Measurements from ENCODE around the gene KIR3DL2. TPM values are rescaled to one million over a fixed set of nuclear protein-coding genes. Genes with fewer than 3 reads are reported as not detected.
"Not testable (repeated sequence)": the region's sequence is repeated elsewhere in the genome, so short reads cannot be mapped to it uniquely, and the experiment has no call there.

KIR3DL2 gene
- total and polyA plus RNA-seq, 4 donors, result 0.09 to 0.24 TPM; not detected in 2

DNA sequence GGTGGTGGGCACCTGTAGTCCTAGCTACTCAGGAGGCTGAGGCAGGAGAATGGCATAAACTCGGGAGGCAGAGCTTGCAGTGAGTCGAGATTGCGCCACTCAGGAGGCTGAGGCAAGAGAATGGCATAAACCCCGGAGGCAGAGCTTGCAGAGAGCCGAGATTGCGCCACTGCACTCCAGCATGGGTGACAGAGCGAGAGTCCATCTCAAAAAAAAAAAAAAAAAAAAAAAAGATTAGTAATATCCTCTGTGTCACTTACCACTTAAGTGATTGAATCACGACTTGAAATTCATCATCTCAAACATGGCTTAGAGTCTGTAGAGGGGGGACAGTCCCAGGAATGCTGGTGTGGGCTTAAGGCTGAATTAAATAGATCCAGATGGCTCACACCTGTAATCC lies 50.9 kb downstream of the KIR3DL2 start:
- not testable (repeated sequence) for H3K27ac ChIP-seq (ENCODE audit: low read depth in 1 of 2, low read length in 1 of 2); H3K36me3 ChIP-seq (ENCODE audit: control insufficient read depth in 4 of 4, insufficient read depth in 4 of 4, low read length in 4 of 4); H3K9me3 ChIP-seq (ENCODE audit: control insufficient read depth in 4 of 4, insufficient read depth in 3 of 4, low read length in 3 of 4); H3K9ac ChIP-seq (ENCODE audit: insufficient read depth in 1 of 2, low read length in 2 of 2); H3K4me3 ChIP-seq; H3K4me1 ChIP-seq (ENCODE audit: control insufficient read depth in 5 of 5, insufficient read depth in 5 of 5, low read length in 5 of 5); H3K27me3 ChIP-seq (ENCODE audit: control insufficient read depth in 3 of 3, insufficient read depth in 3 of 3, low read length in 2 of 3); DNase-seq; ATAC-seq (ENCODE audit: insufficient read depth, low FRiP score)
- 37 to 52% methylated on average over 8 of the region's 8 CpGs for WGBS, 2 donors

DNA sequence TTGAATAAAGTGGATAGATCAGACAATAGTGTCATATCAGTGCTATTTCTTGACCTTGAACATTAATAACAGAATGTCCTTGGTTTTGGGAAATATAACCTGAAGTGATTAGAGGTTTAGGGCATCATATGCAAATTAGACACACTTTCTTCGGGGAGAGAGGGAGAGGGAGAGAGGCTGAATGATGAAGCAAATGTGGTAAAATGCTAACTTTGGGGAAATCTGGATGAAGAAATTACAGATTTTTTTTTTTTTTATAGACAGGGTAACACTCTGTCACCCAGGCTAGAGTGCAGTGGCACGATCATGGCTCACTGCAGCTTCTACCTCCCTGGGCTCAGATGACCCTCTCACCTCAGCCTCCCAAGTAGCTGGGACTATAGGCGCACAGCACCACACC lies 51.8 kb downstream of the KIR3DL2 start:
- TF ChIP-seq, protein P1, sequence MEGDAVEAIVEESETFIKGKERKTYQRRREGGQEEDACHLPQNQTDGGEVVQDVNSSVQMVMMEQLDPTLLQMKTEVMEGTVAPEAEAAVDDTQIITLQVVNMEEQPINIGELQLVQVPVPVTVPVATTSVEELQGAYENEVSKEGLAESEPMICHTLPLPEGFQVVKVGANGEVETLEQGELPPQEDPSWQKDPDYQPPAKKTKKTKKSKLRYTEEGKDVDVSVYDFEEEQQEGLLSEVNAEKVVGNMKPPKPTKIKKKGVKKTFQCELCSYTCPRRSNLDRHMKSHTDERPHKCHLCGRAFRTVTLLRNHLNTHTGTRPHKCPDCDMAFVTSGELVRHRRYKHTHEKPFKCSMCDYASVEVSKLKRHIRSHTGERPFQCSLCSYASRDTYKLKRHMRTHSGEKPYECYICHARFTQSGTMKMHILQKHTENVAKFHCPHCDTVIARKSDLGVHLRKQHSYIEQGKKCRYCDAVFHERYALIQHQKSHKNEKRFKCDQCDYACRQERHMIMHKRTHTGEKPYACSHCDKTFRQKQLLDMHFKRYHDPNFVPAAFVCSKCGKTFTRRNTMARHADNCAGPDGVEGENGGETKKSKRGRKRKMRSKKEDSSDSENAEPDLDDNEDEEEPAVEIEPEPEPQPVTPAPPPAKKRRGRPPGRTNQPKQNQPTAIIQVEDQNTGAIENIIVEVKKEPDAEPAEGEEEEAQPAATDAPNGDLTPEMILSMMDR (IDR thresholded peaks at IDR 0.05; ENCODE audit: control extremely low read depth, extremely low read depth), result no peak
- Histone ChIP-seq H3K4me3 (no peak overlapping the region), H3K9ac (ENCODE audit: insufficient read depth in 1 of 2, low read length in 2 of 2) (no peak overlapping the region), H3K4me1 (ENCODE audit: control insufficient read depth in 5 of 5, insufficient read depth in 5 of 5, low read length in 5 of 5) (no peaks in the 10 kb centered on the region), H3K36me3 (ENCODE audit: control insufficient read depth in 4 of 4, insufficient read depth in 4 of 4, low read length in 4 of 4) (no peaks in the 10 kb centered on the region), H3K27ac (ENCODE audit: low read depth in 1 of 2, low read length in 1 of 2) (no peak overlapping the region), H3K9me3 (ENCODE audit: control insufficient read depth in 4 of 4, insufficient read depth in 3 of 4, low read length in 3 of 4) (peaks cover 0 to 4% (median 0%) of the 10 kb centered on the region in 4 donors), H3K27me3 (ENCODE audit: control insufficient read depth in 3 of 3, insufficient read depth in 3 of 3, low read length in 2 of 3) (no peaks in the 10 kb centered on the region)
- DNase-seq, result no peak
- 77 to 83% methylated on average over 3 of the region's 3 CpGs for WGBS, 2 donors
- ATAC-seq (ENCODE audit: insufficient read depth, low FRiP score), result no peak

DNA sequence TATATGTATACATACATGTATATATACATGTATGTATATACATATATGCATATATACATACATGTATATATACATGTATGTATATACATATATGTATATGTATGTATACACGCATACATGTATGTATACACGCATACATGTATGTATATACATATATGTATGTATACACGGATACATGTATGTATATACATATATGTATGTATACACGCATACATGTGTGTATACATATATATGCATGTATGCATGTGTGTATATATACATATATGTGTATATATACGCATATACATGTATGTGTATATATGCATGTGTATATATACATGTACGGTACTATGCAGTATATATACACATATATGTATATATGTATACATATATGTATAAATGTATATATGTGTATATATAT lies 53.1 kb downstream of the KIR3DL2 start:
- no peak overlapping the region for H3K27ac ChIP-seq (ENCODE audit: low read depth in 1 of 2, low read length in 1 of 2)
- peaks cover 0 to 4% (median 0%) of the 10 kb centered on the region in 4 donors for H3K9me3 ChIP-seq (ENCODE audit: control insufficient read depth in 4 of 4, insufficient read depth in 3 of 4, low read length in 3 of 4)
- ATAC-seq (ENCODE audit: insufficient read depth, low FRiP score), result no peak
- H3K36me3 ChIP-seq (ENCODE audit: control insufficient read depth in 4 of 4, insufficient read depth in 4 of 4, low read length in 4 of 4), result no peaks in the 10 kb centered on the region
- no peak overlapping the region for H3K4me3 ChIP-seq
- DNase-seq, result no peak
- no peak overlapping the region for H3K9ac ChIP-seq (ENCODE audit: insufficient read depth in 1 of 2, low read length in 2 of 2)
- H3K27me3 ChIP-seq (ENCODE audit: control insufficient read depth in 3 of 3, insufficient read depth in 3 of 3, low read length in 2 of 3), result no peaks in the 10 kb centered on the region
- 92 to 93% methylated on average over 6 of the region's 6 CpGs for WGBS, 2 donors
- TF ChIP-seq, protein P1 (IDR thresholded peaks at IDR 0.05; ENCODE audit: control extremely low read depth, extremely low read depth), result no peak
- no peaks in the 10 kb centered on the region for H3K4me1 ChIP-seq (ENCODE audit: control insufficient read depth in 5 of 5, insufficient read depth in 5 of 5, low read length in 5 of 5)

DNA sequence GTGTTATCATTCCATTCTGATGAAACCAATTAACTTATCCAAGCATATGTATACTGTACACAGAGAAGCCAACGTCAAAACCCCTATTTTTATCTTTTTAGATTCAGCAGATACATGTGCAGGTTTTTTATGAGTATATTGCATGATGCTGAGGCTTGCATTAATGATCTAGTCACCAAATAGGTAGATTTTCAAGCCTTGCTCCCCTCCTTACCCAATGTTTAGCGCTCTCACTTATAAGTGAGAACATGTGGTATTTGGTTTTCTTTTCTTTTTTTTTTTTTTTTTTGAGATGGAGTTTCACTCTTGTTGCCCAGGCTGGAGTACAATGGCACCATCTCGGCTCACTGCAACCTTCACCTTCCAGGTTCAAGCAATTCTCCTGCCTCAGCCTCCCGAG lies 54.0 kb downstream of the KIR3DL2 start:
- not testable (repeated sequence) for H3K9me3 ChIP-seq (ENCODE audit: control insufficient read depth in 4 of 4, insufficient read depth in 3 of 4, low read length in 3 of 4); H3K4me1 ChIP-seq (ENCODE audit: control insufficient read depth in 5 of 5, insufficient read depth in 5 of 5, low read length in 5 of 5); DNase-seq; ATAC-seq (ENCODE audit: insufficient read depth, low FRiP score); H3K27me3 ChIP-seq (ENCODE audit: control insufficient read depth in 3 of 3, insufficient read depth in 3 of 3, low read length in 2 of 3); H3K36me3 ChIP-seq (ENCODE audit: control insufficient read depth in 4 of 4, insufficient read depth in 4 of 4, low read length in 4 of 4); H3K4me3 ChIP-seq; H3K27ac ChIP-seq (ENCODE audit: low read depth in 1 of 2, low read length in 1 of 2); H3K9ac ChIP-seq (ENCODE audit: insufficient read depth in 1 of 2, low read length in 2 of 2)
- 82 to 87% methylated on average over 4 of the region's 4 CpGs for WGBS, 2 donors

DNA sequence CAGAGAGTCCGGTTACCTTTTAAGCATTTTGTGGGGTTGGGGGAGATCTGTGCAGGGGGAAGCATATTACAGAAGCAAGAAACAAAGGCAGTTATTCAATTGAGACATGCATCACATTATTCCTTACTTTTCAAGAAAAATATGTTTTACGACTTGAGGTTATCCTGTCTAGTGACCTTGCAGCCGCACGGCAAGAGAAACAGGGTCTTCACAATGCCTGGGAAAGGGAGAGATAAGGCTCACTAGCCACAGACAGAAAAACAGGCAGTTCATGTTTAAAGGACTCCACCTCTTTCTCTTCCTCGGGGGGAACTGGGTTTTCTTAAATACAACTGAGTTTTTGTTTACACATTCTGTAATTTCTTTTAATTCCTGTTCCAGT lies 55.2 kb downstream of the KIR3DL2 start:
- H3K27me3 ChIP-seq (ENCODE audit: control insufficient read depth in 3 of 3, insufficient read depth in 3 of 3, low read length in 2 of 3), result no peaks in the 10 kb centered on the region
- H3K4me1 ChIP-seq (ENCODE audit: control insufficient read depth in 5 of 5, insufficient read depth in 5 of 5, low read length in 5 of 5), result no peaks in the 10 kb centered on the region
- TF ChIP-seq, protein P1 (IDR thresholded peaks at IDR 0.05; ENCODE audit: control extremely low read depth, extremely low read depth), result no peak
- no peak overlapping the region for H3K9ac ChIP-seq (ENCODE audit: insufficient read depth in 1 of 2, low read length in 2 of 2)
- 18 to 30% methylated on average over 5 of the region's 5 CpGs for WGBS, 2 donors
- no peaks in the 10 kb centered on the region for H3K36me3 ChIP-seq (ENCODE audit: control insufficient read depth in 4 of 4, insufficient read depth in 4 of 4, low read length in 4 of 4)
- DNase-seq (no peak), ATAC-seq (ENCODE audit: insufficient read depth, low FRiP score) (no peak)
- H3K9me3 ChIP-seq (ENCODE audit: control insufficient read depth in 4 of 4, insufficient read depth in 3 of 4, low read length in 3 of 4), result peaks cover 0 to 4% (median 0%) of the 10 kb centered on the region in 4 donors
- H3K4me3 ChIP-seq, result no peak overlapping the region
- no peak overlapping the region for H3K27ac ChIP-seq (ENCODE audit: low read depth in 1 of 2, low read length in 1 of 2)

All from lung (tissue), 12 donors.